Right lobe of liver (tissue), 6 donors: ENCODE data around the gene APOO. TPM values are rescaled to one million over a fixed set of nuclear protein-coding genes. Genes with fewer than 3 reads are reported as not detected.

Experiments
- ATAC-seq, 4 donors: fragments of 200-7000 bp; cut with Tn5 transposase; one replicate each; pipeline ENCODE4 v1.9.1; 2020; ENCODE audit warnings: mild to moderate bottlenecking in 4 of 4, moderate library complexity in 4 of 4
- DNase-seq, 3 donors: peaks; one replicate each; pipeline ENCODE4 v3.0.0-alpha.2; 2020
- H3K27ac ChIP-seq, 3 donors: fragments of 200-600 bp; one replicate each; pipeline ENCODE4 v1.8.0; 2022
- H3K27me3 ChIP-seq, 2 donors: fragments of 200-600 bp; one replicate each; pipeline ENCODE4 v1.8.0; 2022
- H3K36me3 ChIP-seq, 4 donors: fragments of 200-600 bp; sonication (generic) in 1 of 4; one replicate each; pipeline versions ENCODE4 v1.5.1 to v1.8.0; 2017 to 2022; ENCODE audit warnings: control low read depth in 1 of 4
- H3K4me1 ChIP-seq, 4 donors: fragments of 200-600 bp; sonication (generic) in 1 of 4; one replicate each; pipeline versions ENCODE4 v1.5.1 to v1.8.0; 2017 to 2022; ENCODE audit warnings: control low read depth in 1 of 4
- H3K4me3 ChIP-seq, 3 donors: fragments of 200-600 bp; one replicate each; pipeline ENCODE4 v1.8.0; 2022
- H3K9me3 ChIP-seq, 4 donors: fragments of 200-600 bp; sonication (generic) in 1 of 4; one replicate each; pipeline versions ENCODE4 v1.5.1 to v1.8.0; 2017 to 2022; ENCODE audit warnings: control low read depth in 1 of 4
- CTCF ChIP-seq, 4 donors: fragments of 200-600 bp in 3 of 4; fragments of 450-650 bp in 1 of 4; IDR thresholded peaks; one replicate each; pipeline versions ENCODE4 v1.5.1 to v1.8.0; 2016 to 2022; ENCODE audit warnings: antibody characterized with exemption in 4 of 4, mild to moderate bottlenecking in 2 of 4
- POLR2A ChIP-seq: fragments of 450-650 bp; IDR thresholded peaks from one replicate; pipeline ENCODE4 v1.6.1; 2017; ENCODE audit warnings: antibody characterized with exemption, mild to moderate bottlenecking
- WGBS: methylation state at CpG from one replicate; pipeline ENCODE4 v1.1.6; 2018; ENCODE audit warnings: low coverage, low lambda C conversion rate; ENCODE audit not compliant: insufficient coverage; ENCODE audit errors: missing lambda C conversion rate; 5-methylcytosine and 5-hydroxymethylcytosine counted together
- intact Hi-C, 2 donors: fragments of 100-400 bp; cut with DNase I; formaldehyde crosslinking; loops; one replicate each; pipeline versions ENCODE4 v1.11.2 to v1.14.1; 2022
- total RNA-seq, 6 experiments: library from RNA; depleted of rRNA in 2 of 6; stranded (reverse); fragments of >200 nt in 2 of 6; fragmentation: NEBNext Ultra II Directional in 3 of 6; extraction: Animal tissue kit (Norgen Biotek cat#: 25700) in 3 of 6; gene quantifications; one replicate each; pipeline versions ENCODE4 v1.1.0 to v1.2.4, GENCODE V29; 2016 to 2023
- donor health status: DM: no; HTN: yes; CAD: no.
- donor health status: DM: no; HTN: no; CAD: no.
- donor health status: DM: no; HTN: no; CAD: no.
- donor health status: DM: no; HTN: yes; CAD: no.
- donor health status: DM: no; HTN: yes; CAD: no.

APOO gene
- total RNA-seq, 6 experiments from 2014 or later, result 9.8 to 17.3 (median 12.2) TPM

DNA sequence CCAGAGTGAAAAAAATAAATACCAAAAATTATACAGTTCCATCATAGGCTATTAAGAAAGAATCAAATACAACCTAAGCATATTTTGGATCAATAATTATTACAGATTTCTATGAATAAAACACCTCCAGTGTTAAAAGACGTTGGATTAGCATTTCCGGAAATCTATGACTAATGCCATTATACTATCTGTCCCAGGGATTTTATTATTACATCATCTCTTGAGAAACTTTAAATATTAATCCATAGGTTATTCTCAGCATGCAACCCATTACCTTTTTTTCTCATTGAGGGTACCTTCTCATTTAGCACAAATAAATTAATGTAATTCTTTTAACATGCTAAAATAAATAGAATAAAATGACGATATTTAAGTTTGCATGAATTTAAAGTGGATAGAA, 44.7 kb upstream of the APOO start:
- DNase-seq, result no peak
- Histone ChIP-seq H3K4me3 (no peak overlapping the region), H3K36me3 (no peaks in the 10 kb centered on the region), H3K4me1 (no peaks in the 10 kb centered on the region), H3K9me3 (no peaks in the 10 kb centered on the region), H3K27me3 (no peaks in the 10 kb centered on the region), H3K27ac (no peak overlapping the region)
- TF ChIP-seq POLR2A (no peak), CTCF (IDR thresholded peaks at IDR 0.05) (no peak)
- intact Hi-C loops, result no loop called here
- 53% methylated on average over 3 of the region's 3 CpGs for WGBS
- ATAC-seq, result no peak

- no peak for TF ChIP-seq CTCF (IDR thresholded peaks at IDR 0.05)
- no peak for TF ChIP-seq POLR2A
- Histone ChIP-seq H3K27ac (no peak overlapping the region), H3K36me3 (no peaks in the 10 kb centered on the region), H3K4me1 (no peaks in the 10 kb centered on the region), H3K4me3 (no peak overlapping the region), H3K27me3 (no peaks in the 10 kb centered on the region), H3K9me3 (no peaks in the 10 kb centered on the region)
- ATAC-seq (no peak), DNase-seq (no peak)
- intact Hi-C loops, result no loop called here
- WGBS, result 83% methylated on average over 1 of the region's 1 CpG
These were observed 37.5 kb upstream of the APOO start for GRCh38 chrX:23945206-23945605.

DNA sequence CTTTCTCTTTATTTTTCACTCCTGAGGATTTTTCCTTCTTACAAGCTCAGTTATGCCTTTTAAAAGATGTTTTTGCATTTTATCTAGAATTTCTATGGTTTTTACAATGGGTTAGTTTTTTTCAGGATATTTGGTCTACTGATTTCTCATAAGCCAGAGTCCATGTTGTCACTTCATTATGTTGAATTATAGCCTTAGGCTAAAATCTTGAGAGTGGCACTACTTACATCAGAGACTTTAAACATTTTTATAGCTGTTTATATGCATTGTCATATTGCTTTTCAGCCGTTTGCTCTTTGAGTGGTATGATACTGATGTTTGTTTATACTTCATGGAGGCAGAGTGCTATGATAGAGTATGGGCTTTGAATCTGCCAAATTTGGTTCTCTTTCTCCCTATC, 36.5 kb upstream of the APOO start:
- no peak for TF ChIP-seq POLR2A
- no peak for TF ChIP-seq CTCF (IDR thresholded peaks at IDR 0.05)
- Histone ChIP-seq H3K36me3 (no peaks in the 10 kb centered on the region), H3K27me3 (no peaks in the 10 kb centered on the region), H3K4me1 (no peaks in the 10 kb centered on the region), H3K4me3 (no peak overlapping the region), H3K9me3 (no peaks in the 10 kb centered on the region), H3K27ac (no peak overlapping the region)
- 13% methylated on average over 1 of the region's 1 CpG for WGBS
- ATAC-seq (no peak), DNase-seq (no peak)
- intact Hi-C loops, result no loop called here

- no peak overlapping the region for H3K27ac ChIP-seq
- intact Hi-C loops, result no loop called here
- no peaks in the 10 kb centered on the region for H3K9me3 ChIP-seq
- H3K27me3 ChIP-seq, result no peaks in the 10 kb centered on the region
- 25% methylated on average over 1 of the region's 1 CpG for WGBS
- no peaks in the 10 kb centered on the region for H3K36me3 ChIP-seq
- no peaks in the 10 kb centered on the region for H3K4me1 ChIP-seq
- no peak overlapping the region for H3K4me3 ChIP-seq
- no peak for ATAC-seq
- TF ChIP-seq CTCF (IDR thresholded peaks at IDR 0.05) (no peak), POLR2A (no peak)
- DNase-seq, result no peak
These were observed 31.5 kb upstream of the APOO start for GRCh38 chrX:23939203-23939602.

GRCh38 chrX:23938690-23939089, 31.0 kb upstream of the APOO start:
- no peak for DNase-seq
- no peak for ATAC-seq
- H3K27ac ChIP-seq, result no peak overlapping the region
- intact Hi-C loops, result no loop called here
- H3K36me3 ChIP-seq, result no peaks in the 10 kb centered on the region
- TF ChIP-seq POLR2A (no peak), CTCF (IDR thresholded peaks at IDR 0.05) (no peak)
- H3K4me1 ChIP-seq, result no peaks in the 10 kb centered on the region
- no peak overlapping the region for H3K4me3 ChIP-seq
- no peaks in the 10 kb centered on the region for H3K9me3 ChIP-seq
- no peaks in the 10 kb centered on the region for H3K27me3 ChIP-seq
- 29% methylated on average over 1 of the region's 1 CpG for WGBS
